K562 (cell line): ENCODE measurements around the gene CFAP20. TPM values are rescaled to one million over a fixed set of nuclear protein-coding genes. Genes with fewer than 3 reads are reported as not detected.
"Not testable (repeated sequence)": the region's sequence is repeated elsewhere in the genome, so short reads cannot be mapped to it uniquely, and the experiment has no call there.

Experiments used
- ATAC-seq: fragments of 200-7000 bp; cut with Tn5 transposase; 3 replicates; pipeline ENCODE4 v1.9.1; 2020; ENCODE audit warnings: moderate library complexity
- BruUV-seq: library from RNA; stranded (reverse); fragments of 400-500 nt; replicated peaks from 2 replicates; lab custom pipeline; 2021; lab: Mats Ljungman, UMichigan
- CTCF ChIA-PET: fragments of 300-600 bp; formaldehyde crosslinking; extraction: SDS; loops from one replicate; lab custom pipeline; 2021; ENCODE audit warnings: low intra/inter-chr PET ratio; lab: Yijun Ruan, JAX
- POLR2A ChIA-PET: fragments of 300-600, 350-650 bp; sonication (Branson Sonifier 250); formaldehyde crosslinking; extraction: SDS; loops from one replicate; lab custom pipeline; 2021; ENCODE audit warnings: antibody characterized with exemption, inconsistent platforms; lab: Yijun Ruan, JAX
- DNase-seq, 4 experiments: peaks; one replicate each; pipeline versions ENCODE4 v3.0.0 to v3.0.0-alpha.2; 2011 to 2018; ENCODE audit warnings: low spot score in 3 of 4, mixed read lengths in 3 of 4; ENCODE audit errors: extremely low read depth in 1 of 4
- FAIRE-seq: peaks from 2 replicates; lab custom pipeline; 2011; peaks lifted over from hg19 to GRCh38; lab: Jason Lieb, UNC
- H2AFZ ChIP-seq: 2 replicates; pipeline ENCODE4 v1.6.0; 2011; ENCODE audit warnings: low read depth, low read length, control low read depth, inconsistent platforms
- H3K27ac ChIP-seq: fragments of 200-600 bp; 3 replicates; pipeline ENCODE4 v1.8.0; 2011; ENCODE audit warnings: low read depth, mild to moderate bottlenecking, control low read depth, inconsistent platforms, low read length, moderate library complexity, mixed read lengths; ENCODE audit errors: extremely low read depth
- H3K27me3 ChIP-seq, 2 experiments: fragments of 300-600 bp in 1 of 2; 2 replicates in 1 of 2; 3 replicates in 1 of 2; pipeline versions ENCODE4 v1.6.0 to v1.8.0; 2011; ENCODE audit warnings: inconsistent platforms in 2 of 2, low read length in 2 of 2, mild to moderate bottlenecking in 1 of 2, mixed read lengths in 1 of 2, moderate library complexity in 1 of 2; ENCODE audit not compliant: control insufficient read depth in 2 of 2, insufficient read depth in 2 of 2
- H3K36me3 ChIP-seq: fragments of 300-600 bp; 3 replicates; pipeline ENCODE4 v1.8.0; 2011; ENCODE audit warnings: mild to moderate bottlenecking, low read length, inconsistent platforms; ENCODE audit not compliant: control insufficient read depth, insufficient read depth
- H3K4me1 ChIP-seq, 2 experiments: fragments of 200-600 bp in 1 of 2; replicated peaks in 1 of 2; 2 replicates in 1 of 2; 3 replicates in 1 of 2; pipeline versions ENCODE4 v1.5.1 to v1.8.0; 2011; ENCODE audit warnings: inconsistent platforms in 2 of 2, low read length in 2 of 2, mild to moderate bottlenecking in 1 of 2, mixed read lengths in 1 of 2, moderate library complexity in 1 of 2; ENCODE audit not compliant: control insufficient read depth in 2 of 2, insufficient read depth in 2 of 2
- H3K4me2 ChIP-seq: 2 replicates; pipeline ENCODE4 v1.6.1; 2011; ENCODE audit warnings: low read length, control low read depth, inconsistent platforms, mixed read lengths; ENCODE audit not compliant: insufficient read depth
- H3K4me3 ChIP-seq: fragments of 200-600 bp; sonication (generic), shearing (Covaris generic); 2 replicates; pipeline ENCODE4 v1.5.1; 2016; ENCODE audit warnings: control low read depth, inconsistent platforms
- H3K79me2 ChIP-seq: fragments of 200-600 bp; 3 replicates; pipeline ENCODE4 v1.8.0; 2011; ENCODE audit warnings: low read length, inconsistent platforms; ENCODE audit not compliant: control insufficient read depth, insufficient read depth
- H3K9ac ChIP-seq, 2 experiments: 2 replicates each; pipeline versions ENCODE4 v1.6.0 to v1.6.1; 2011; ENCODE audit warnings: low read depth in 2 of 2, low read length in 2 of 2, control low read depth in 1 of 2, inconsistent platforms in 1 of 2, mild to moderate bottlenecking in 1 of 2, mixed read lengths in 1 of 2; ENCODE audit not compliant: insufficient read depth in 1 of 2
- H3K9me1 ChIP-seq: one replicate; pipeline ENCODE4 v1.6.0; 2011; ENCODE audit warnings: inconsistent platforms, mild to moderate bottlenecking, low read length, moderate library complexity; ENCODE audit not compliant: control insufficient read depth, insufficient read depth
- H3K9me3 ChIP-seq: replicated peaks from 2 replicates; pipeline ENCODE4 v1.5.1; 2011; ENCODE audit warnings: low read depth, low read length, inconsistent platforms; ENCODE audit not compliant: control insufficient read depth, insufficient read depth
- H4K20me1 ChIP-seq: replicated peaks from 2 replicates; pipeline ENCODE4 v1.6.1; 2011; ENCODE audit warnings: low read length, inconsistent platforms, mixed read lengths; ENCODE audit not compliant: control insufficient read depth, insufficient read depth
- KLF6 ChIP-seq: fragments of 250-450 bp; sonication (Bioruptor Pico); IDR thresholded peaks from 2 replicates; pipeline ENCODE4 v1.4.0; 2020; ENCODE audit warnings: mild to moderate bottlenecking, moderate library complexity, borderline replicate concordance
- NFE2 ChIP-seq: IDR thresholded peaks from 2 replicates; pipeline ENCODE4 v1.6.1; 2014; ENCODE audit warnings: antibody characterized with exemption, low read depth
- PPARD ChIP-seq: fragments of 250-450 bp; sonication (Bioruptor Pico); IDR thresholded peaks from 2 replicates; pipeline ENCODE4 v1.8.0; 2022; ENCODE audit warnings: inconsistent platforms, mild to moderate bottlenecking, moderate library complexity
- SIX5 ChIP-seq, 2 experiments: IDR thresholded peaks; 2 replicates each; pipeline ENCODE4 v1.6.1; 2011; ENCODE audit warnings: low read length in 2 of 2, borderline replicate concordance in 1 of 2, low read depth in 1 of 2, mild to moderate bottlenecking in 1 of 2, moderate library complexity in 1 of 2; ENCODE audit not compliant: insufficient read depth in 1 of 2
- ZNF121 ChIP-seq: sonication (generic); formaldehyde crosslinking; conservative IDR thresholded peaks from 2 replicates; pipeline ENCODE4 v1.8.0; 2022; ENCODE audit warnings: missing genetic modification reagents
- ZNF408 ChIP-seq: fragments of 250-450 bp; sonication (Bioruptor Pico); IDR thresholded peaks from 2 replicates; pipeline ENCODE4 v1.4.0; 2020; ENCODE audit warnings: low read depth, mild to moderate bottlenecking, moderate library complexity
- WGBS: fragments of 100-300 bp; shearing (Covaris generic); methylation state at CpG from one replicate; pipeline ENCODE4 v1.1.6; 2016; ENCODE audit warnings: low coverage, mixed read lengths; ENCODE audit not compliant: insufficient coverage; ENCODE audit errors: missing lambda C conversion rate; 5-methylcytosine and 5-hydroxymethylcytosine counted together
- in situ Hi-C: fragments of 300-500 bp; cut with MboI; formaldehyde crosslinking; loops from 4 replicates; pipeline ENCODE4 v1.15.0; 2018; ENCODE audit warnings: inconsistent platforms, mixed read lengths
- intact Hi-C: fragments of 100-400 bp; cut with micrococcal nuclease; formaldehyde crosslinking; loops from 2 replicates; pipeline ENCODE4 v1.14.2; 2022
- polyA plus RNA-seq, 8 experiments: library from polyadenylated mRNA; depleted of rRNA in 4 of 8; stranded (reverse) in 5 of 8; unstranded in 3 of 8; fragments of >200 nt; fragmentation: Nextera tagmentation in 2 of 8; fragmentation: Illumina TruSeq in 1 of 8; extraction: Ambion mirVana in 2 of 8; extraction: Trizol in 1 of 8; gene quantifications; 2 replicates each; pipeline versions ENCODE4 v1.2.1 to v1.2.3, GENCODE V29; 2011 to 2014; ENCODE audit warnings: inconsistent platforms in 1 of 8, missing spikeins in 1 of 8
- total RNA-seq, 7 experiments: library from RNA; depleted of rRNA in 6 of 7; stranded (reverse); fragments of >200 nt in 6 of 7; fragmentation: Illumina TruSeq in 2 of 7; extraction: Trizol in 2 of 7; gene quantifications; 2 replicates each; pipeline versions ENCODE4 v1.2.1 to v1.2.3, GENCODE V29; 2011 to 2021; ENCODE audit warnings: low replicate concordance in 1 of 7
- TF ChIP-seq, protein P1 (sequence below): sonication (generic); formaldehyde crosslinking; IDR thresholded peaks from 2 replicates; pipeline ENCODE4 v1.8.1; 2022; ENCODE audit warnings: missing genetic modification reagents
- TF ChIP-seq, protein P2 (sequence below): sonication (generic); formaldehyde crosslinking; IDR thresholded peaks from 2 replicates; pipeline ENCODE4 v1.8.0; 2022; ENCODE audit warnings: missing genetic modification reagents, mild to moderate bottlenecking, borderline replicate concordance

The CFAP20 gene
- total and polyA plus RNA-seq, 9 of the 15 experiments (the other 6 are each of a cell fraction or from before 2014, with no cell fraction given), result 20.5 to 90.5 (median 75.3) TPM

DNA sequence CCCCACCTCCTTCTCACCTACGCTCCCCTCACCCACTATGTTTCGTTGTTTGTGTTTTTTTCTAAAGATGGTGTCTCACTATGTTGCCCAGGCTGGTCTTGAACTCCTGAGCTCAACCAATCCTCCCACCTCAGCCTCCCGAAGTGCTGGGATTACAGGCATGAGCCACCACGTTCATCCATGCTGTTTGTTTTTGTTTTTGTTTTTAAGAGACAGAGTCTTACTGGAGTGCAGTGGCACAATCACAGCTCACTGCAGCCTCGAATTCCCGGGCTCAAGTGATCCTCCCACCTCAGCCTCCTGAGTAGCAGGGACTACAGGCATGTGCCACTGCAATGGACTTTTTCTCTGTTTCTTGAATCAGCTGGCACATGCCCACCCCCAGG is 33.6 kb downstream of the CFAP20 start:
- ATAC-seq, H3K4me2 ChIP-seq, H3K9ac ChIP-seq, FAIRE-seq, H3K79me2 ChIP-seq, H3K4me3 ChIP-seq, DNase-seq, BruUV-seq, H3K36me3 ChIP-seq, CTCF ChIA-PET, H3K9me1 ChIP-seq, H4K20me1 ChIP-seq, H3K9me3 ChIP-seq, H3K4me1 ChIP-seq, H3K27ac ChIP-seq, POLR2A ChIA-PET: not testable (repeated sequence)
- Histone ChIP-seq H3K27me3 (peaks cover 6 to 13% of the 10 kb centered on the region in 2 experiments; a peak in 3 of 5 replicates), H2AFZ (peak overlapping the region; percentile 28)
- in situ Hi-C loops (loop anchor here (10.0 kb wide), 1 partner anchor 201 kb away; no protein-coding TSS in a partner anchor), intact Hi-C loops (loop anchor here (10.0 kb wide), 1 partner anchor 521 kb away; no protein-coding TSS in a partner anchor)
- WGBS, result 20% methylated on average over 5 of the region's 6 CpGs
- TF ChIP-seq ZNF121, result peak; percentile 46

DNA sequence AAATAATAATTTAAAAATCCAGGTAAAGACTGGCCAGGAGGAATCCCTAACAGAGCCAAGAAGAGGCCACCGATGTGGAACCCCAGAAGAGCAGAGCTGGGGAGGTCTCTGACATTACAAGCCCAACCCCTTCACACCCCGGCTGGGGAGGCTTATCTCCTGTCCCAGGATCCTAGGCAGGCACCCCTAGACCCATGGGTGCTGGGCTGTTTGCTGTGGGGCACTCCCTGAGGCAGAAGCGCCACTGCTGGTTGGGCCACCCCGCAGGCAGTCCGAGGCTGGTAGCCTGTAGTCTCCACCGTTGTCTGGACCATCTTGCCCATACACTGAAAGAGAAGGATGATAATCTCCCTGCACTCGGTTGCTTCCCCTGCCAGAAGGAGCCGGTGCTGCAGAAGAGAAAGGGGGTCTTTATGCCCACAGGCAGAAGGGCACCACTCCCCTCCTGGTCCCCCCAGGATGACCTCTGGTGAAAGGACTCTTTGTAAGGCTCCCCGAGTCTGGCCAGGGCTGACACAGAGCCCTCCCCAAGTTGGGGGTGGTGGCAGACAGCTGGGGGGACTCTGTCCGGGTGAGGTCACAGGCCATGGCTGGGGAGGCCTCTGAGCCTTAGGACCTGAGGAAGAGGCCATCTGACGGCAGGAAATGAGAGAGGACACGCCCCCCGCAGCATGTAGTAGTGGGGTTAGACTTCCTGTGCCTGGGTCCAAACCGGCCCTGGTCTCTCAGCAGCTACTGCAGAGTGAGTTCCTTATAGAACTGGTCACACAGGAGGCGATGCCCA is 34.2 kb downstream of the CFAP20 start:
- H3K9ac ChIP-seq, result no peak overlapping the region
- H4K20me1 ChIP-seq, result peaks cover 3% of the 10 kb centered on the region; the same call in 1 of the 2 replicates
- H3K79me2 ChIP-seq, result no peaks in the 10 kb centered on the region
- no peaks in the 10 kb centered on the region for H3K9me1 ChIP-seq
- peaks cover 0 to 7% of the 10 kb centered on the region in 2 experiments; a peak in 2 of 5 replicates for H3K4me1 ChIP-seq
- H3K4me2 ChIP-seq, result no peak overlapping the region
- ATAC-seq (0 out of 3 replicates have a peak, but pooled peaks have one; percentile 24), DNase-seq (peak in 1 of 4 experiments; percentile 29), FAIRE-seq (no peak)
- in situ Hi-C loops (loop anchor here (10.0 kb wide), 1 partner anchor 200 kb away; no protein-coding TSS in a partner anchor), intact Hi-C loops (loop anchor here (10.0 kb wide), 1 partner anchor 520 kb away; no protein-coding TSS in a partner anchor)
- POLR2A ChIA-PET, result interaction anchor here (1.0 kb wide), 1 partner anchor 12 kb away, joined by 3 read pairs; no protein-coding TSS in a partner anchor
- BruUV-seq, result no TSS peak
- H3K27me3 ChIP-seq, result peaks cover 6 to 13% of the 10 kb centered on the region in 2 experiments; a peak in 3 of 5 replicates
- no peaks in the 10 kb centered on the region for H3K9me3 ChIP-seq
- peak overlapping the region; percentile 28 for H2AFZ ChIP-seq
- H3K36me3 ChIP-seq, result no peaks in the 10 kb centered on the region
- no peak overlapping the region for H3K27ac ChIP-seq
- no peak overlapping the region for H3K4me3 ChIP-seq
- CTCF ChIA-PET, result no interaction called here
- WGBS, result 21% methylated on average over 15 of the region's 15 CpGs
- no peak for TF ChIP-seq ZNF408 (CRISPR knock-in tag)
- TF ChIP-seq, protein P1, sequence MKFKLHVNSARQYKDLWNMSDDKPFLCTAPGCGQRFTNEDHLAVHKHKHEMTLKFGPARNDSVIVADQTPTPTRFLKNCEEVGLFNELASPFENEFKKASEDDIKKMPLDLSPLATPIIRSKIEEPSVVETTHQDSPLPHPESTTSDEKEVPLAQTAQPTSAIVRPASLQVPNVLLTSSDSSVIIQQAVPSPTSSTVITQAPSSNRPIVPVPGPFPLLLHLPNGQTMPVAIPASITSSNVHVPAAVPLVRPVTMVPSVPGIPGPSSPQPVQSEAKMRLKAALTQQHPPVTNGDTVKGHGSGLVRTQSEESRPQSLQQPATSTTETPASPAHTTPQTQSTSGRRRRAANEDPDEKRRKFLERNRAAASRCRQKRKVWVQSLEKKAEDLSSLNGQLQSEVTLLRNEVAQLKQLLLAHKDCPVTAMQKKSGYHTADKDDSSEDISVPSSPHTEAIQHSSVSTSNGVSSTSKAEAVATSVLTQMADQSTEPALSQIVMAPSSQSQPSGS, result no peak
- no peak for TF ChIP-seq SIX5 (IDR thresholded peaks at IDR 0.05; ENCODE audit: borderline replicate concordance in 1 of 2, insufficient read depth in 1 of 2, low read depth in 1 of 2, low read length in 2 of 2)
- TF ChIP-seq KLF6, result no peak
- no peak for TF ChIP-seq NFE2
- TF ChIP-seq, protein P2, sequence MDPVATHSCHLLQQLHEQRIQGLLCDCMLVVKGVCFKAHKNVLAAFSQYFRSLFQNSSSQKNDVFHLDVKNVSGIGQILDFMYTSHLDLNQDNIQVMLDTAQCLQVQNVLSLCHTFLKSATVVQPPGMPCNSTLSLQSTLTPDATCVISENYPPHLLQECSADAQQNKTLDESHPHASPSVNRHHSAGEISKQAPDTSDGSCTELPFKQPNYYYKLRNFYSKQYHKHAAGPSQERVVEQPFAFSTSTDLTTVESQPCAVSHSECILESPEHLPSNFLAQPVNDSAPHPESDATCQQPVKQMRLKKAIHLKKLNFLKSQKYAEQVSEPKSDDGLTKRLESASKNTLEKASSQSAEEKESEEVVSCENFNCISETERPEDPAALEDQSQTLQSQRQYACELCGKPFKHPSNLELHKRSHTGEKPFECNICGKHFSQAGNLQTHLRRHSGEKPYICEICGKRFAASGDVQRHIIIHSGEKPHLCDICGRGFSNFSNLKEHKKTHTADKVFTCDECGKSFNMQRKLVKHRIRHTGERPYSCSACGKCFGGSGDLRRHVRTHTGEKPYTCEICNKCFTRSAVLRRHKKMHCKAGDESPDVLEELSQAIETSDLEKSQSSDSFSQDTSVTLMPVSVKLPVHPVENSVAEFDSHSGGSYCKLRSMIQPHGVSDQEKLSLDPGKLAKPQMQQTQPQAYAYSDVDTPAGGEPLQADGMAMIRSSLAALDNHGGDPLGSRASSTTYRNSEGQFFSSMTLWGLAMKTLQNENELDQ (CRISPR knock-in tag), result no peak
- no peak for TF ChIP-seq PPARD (CRISPR knock-in tag)
